K562 (cell line): ENCODE measurements around the gene CLCN2. TPM values are rescaled to one million over a fixed set of nuclear protein-coding genes. Genes with fewer than 3 reads are reported as not detected.

Experiments used
- ATAC-seq: fragments of 200-7000 bp; cut with Tn5 transposase; 3 replicates; pipeline ENCODE4 v1.9.1; 2020; ENCODE audit warnings: moderate library complexity
- BruUV-seq: library from RNA; stranded (reverse); fragments of 400-500 nt; replicated peaks from 2 replicates; lab custom pipeline; 2021; lab: Mats Ljungman, UMichigan
- CTCF ChIA-PET: fragments of 300-600 bp; formaldehyde crosslinking; extraction: SDS; loops from one replicate; lab custom pipeline; 2021; ENCODE audit warnings: low intra/inter-chr PET ratio; lab: Yijun Ruan, JAX
- POLR2A ChIA-PET: fragments of 300-600, 350-650 bp; sonication (Branson Sonifier 250); formaldehyde crosslinking; extraction: SDS; loops from one replicate; lab custom pipeline; 2021; ENCODE audit warnings: antibody characterized with exemption, inconsistent platforms; lab: Yijun Ruan, JAX
- DNase-seq, 4 experiments: peaks; one replicate each; pipeline versions ENCODE4 v3.0.0 to v3.0.0-alpha.2; 2011 to 2018; ENCODE audit warnings: low spot score in 3 of 4, mixed read lengths in 3 of 4; ENCODE audit errors: extremely low read depth in 1 of 4
- FAIRE-seq: peaks from 2 replicates; lab custom pipeline; 2011; peaks lifted over from hg19 to GRCh38; lab: Jason Lieb, UNC
- H2AFZ ChIP-seq: 2 replicates; pipeline ENCODE4 v1.6.0; 2011; ENCODE audit warnings: low read depth, low read length, control low read depth, inconsistent platforms
- H3K27ac ChIP-seq: fragments of 200-600 bp; 3 replicates; pipeline ENCODE4 v1.8.0; 2011; ENCODE audit warnings: low read depth, mild to moderate bottlenecking, control low read depth, inconsistent platforms, low read length, moderate library complexity, mixed read lengths; ENCODE audit errors: extremely low read depth
- H3K27me3 ChIP-seq, 2 experiments: fragments of 300-600 bp in 1 of 2; 2 replicates in 1 of 2; 3 replicates in 1 of 2; pipeline versions ENCODE4 v1.6.0 to v1.8.0; 2011; ENCODE audit warnings: inconsistent platforms in 2 of 2, low read length in 2 of 2, mild to moderate bottlenecking in 1 of 2, mixed read lengths in 1 of 2, moderate library complexity in 1 of 2; ENCODE audit not compliant: control insufficient read depth in 2 of 2, insufficient read depth in 2 of 2
- H3K36me3 ChIP-seq: fragments of 300-600 bp; 3 replicates; pipeline ENCODE4 v1.8.0; 2011; ENCODE audit warnings: mild to moderate bottlenecking, low read length, inconsistent platforms; ENCODE audit not compliant: control insufficient read depth, insufficient read depth
- H3K4me1 ChIP-seq, 2 experiments: fragments of 200-600 bp in 1 of 2; replicated peaks in 1 of 2; 2 replicates in 1 of 2; 3 replicates in 1 of 2; pipeline versions ENCODE4 v1.5.1 to v1.8.0; 2011; ENCODE audit warnings: inconsistent platforms in 2 of 2, low read length in 2 of 2, mild to moderate bottlenecking in 1 of 2, mixed read lengths in 1 of 2, moderate library complexity in 1 of 2; ENCODE audit not compliant: control insufficient read depth in 2 of 2, insufficient read depth in 2 of 2
- H3K4me2 ChIP-seq: 2 replicates; pipeline ENCODE4 v1.6.1; 2011; ENCODE audit warnings: low read length, control low read depth, inconsistent platforms, mixed read lengths; ENCODE audit not compliant: insufficient read depth
- H3K4me3 ChIP-seq: fragments of 200-600 bp; sonication (generic), shearing (Covaris generic); 2 replicates; pipeline ENCODE4 v1.5.1; 2016; ENCODE audit warnings: control low read depth, inconsistent platforms
- H3K79me2 ChIP-seq: fragments of 200-600 bp; 3 replicates; pipeline ENCODE4 v1.8.0; 2011; ENCODE audit warnings: low read length, inconsistent platforms; ENCODE audit not compliant: control insufficient read depth, insufficient read depth
- H3K9ac ChIP-seq, 2 experiments: 2 replicates each; pipeline versions ENCODE4 v1.6.0 to v1.6.1; 2011; ENCODE audit warnings: low read depth in 2 of 2, low read length in 2 of 2, control low read depth in 1 of 2, inconsistent platforms in 1 of 2, mild to moderate bottlenecking in 1 of 2, mixed read lengths in 1 of 2; ENCODE audit not compliant: insufficient read depth in 1 of 2
- H3K9me1 ChIP-seq: one replicate; pipeline ENCODE4 v1.6.0; 2011; ENCODE audit warnings: inconsistent platforms, mild to moderate bottlenecking, low read length, moderate library complexity; ENCODE audit not compliant: control insufficient read depth, insufficient read depth
- H3K9me3 ChIP-seq: replicated peaks from 2 replicates; pipeline ENCODE4 v1.5.1; 2011; ENCODE audit warnings: low read depth, low read length, inconsistent platforms; ENCODE audit not compliant: control insufficient read depth, insufficient read depth
- H4K20me1 ChIP-seq: replicated peaks from 2 replicates; pipeline ENCODE4 v1.6.1; 2011; ENCODE audit warnings: low read length, inconsistent platforms, mixed read lengths; ENCODE audit not compliant: control insufficient read depth, insufficient read depth
- FOXA3 ChIP-seq, 2 experiments: fragments of 450-650 bp in 1 of 2; sonication (generic) in 1 of 2; formaldehyde crosslinking; IDR thresholded peaks in 1 of 2; conservative IDR thresholded peaks in 1 of 2; 2 replicates each; pipeline versions ENCODE4 v1.4.0 to v1.8.0; 2020 to 2022; ENCODE audit warnings: mild to moderate bottlenecking in 2 of 2, missing genetic modification reagents in 1 of 2
- GMEB1 ChIP-seq: fragments of 250-450 bp; sonication (Bioruptor Pico); IDR thresholded peaks from 2 replicates; pipeline ENCODE4 v1.4.0; 2020; ENCODE audit warnings: mild to moderate bottlenecking
- IRF1 ChIP-seq: sonication (generic); formaldehyde crosslinking; IDR thresholded peaks from 2 replicates; pipeline ENCODE4 v1.8.0; 2022; ENCODE audit warnings: missing genetic modification reagents, mild to moderate bottlenecking, borderline replicate concordance
- IRF9 ChIP-seq: fragments of 450-650 bp; IDR thresholded peaks from 2 replicates; pipeline ENCODE4 v1.6.1; 2016; ENCODE audit warnings: missing biosample characterization, missing genetic modification characterization
- KLF13 ChIP-seq: fragments of 450-650 bp; IDR thresholded peaks from 2 replicates; pipeline ENCODE4 v1.6.1; 2016; ENCODE audit warnings: missing genetic modification characterization, low read depth, mild to moderate bottlenecking, missing compliant biosample characterization, moderate library complexity, borderline replicate concordance
- POLR2B ChIP-seq: fragments of 450-650 bp; IDR thresholded peaks from 2 replicates; pipeline ENCODE4 v1.6.1; 2018; ENCODE audit warnings: low read depth; ENCODE audit not compliant: partially characterized antibody
- POLR2G ChIP-seq: fragments of 200-400 bp; formaldehyde crosslinking; IDR thresholded peaks from 2 replicates; pipeline ENCODE4 v1.6.1; 2017; ENCODE audit warnings: low read depth, mild to moderate bottlenecking, antibody characterized with exemption, low read length, moderate library complexity
- POLR2H ChIP-seq: IDR thresholded peaks from 2 replicates; pipeline ENCODE4 v1.6.1; 2016; ENCODE audit warnings: missing genetic modification characterization, low read depth, mild to moderate bottlenecking, control low read depth, missing compliant biosample characterization, moderate library complexity
- SNRNP70 ChIP-seq: fragments of 200-400 bp; formaldehyde crosslinking; optimal IDR thresholded peaks from 2 replicates; pipeline ENCODE3; 2017; ENCODE audit warnings: low read depth, low read length
- TSC22D4 ChIP-seq: fragments of 450-650 bp; IDR thresholded peaks from 2 replicates; pipeline ENCODE4 v1.6.1; 2016; ENCODE audit warnings: missing genetic modification characterization, missing biosample characterization, control low read depth
- in situ Hi-C: fragments of 300-500 bp; cut with MboI; formaldehyde crosslinking; loops from 4 replicates; pipeline ENCODE4 v1.15.0; 2018; ENCODE audit warnings: inconsistent platforms, mixed read lengths
- intact Hi-C: fragments of 100-400 bp; cut with micrococcal nuclease; formaldehyde crosslinking; loops from 2 replicates; pipeline ENCODE4 v1.14.2; 2022
- polyA plus RNA-seq, 8 experiments: library from polyadenylated mRNA; depleted of rRNA in 4 of 8; stranded (reverse) in 5 of 8; unstranded in 3 of 8; fragments of >200 nt; fragmentation: Nextera tagmentation in 2 of 8; fragmentation: Illumina TruSeq in 1 of 8; extraction: Ambion mirVana in 2 of 8; extraction: Trizol in 1 of 8; gene quantifications; 2 replicates each; pipeline versions ENCODE4 v1.2.1 to v1.2.3, GENCODE V29; 2011 to 2014; ENCODE audit warnings: inconsistent platforms in 1 of 8, missing spikeins in 1 of 8
- total RNA-seq, 7 experiments: library from RNA; depleted of rRNA in 6 of 7; stranded (reverse); fragments of >200 nt in 6 of 7; fragmentation: Illumina TruSeq in 2 of 7; extraction: Trizol in 2 of 7; gene quantifications; 2 replicates each; pipeline versions ENCODE4 v1.2.1 to v1.2.3, GENCODE V29; 2011 to 2021; ENCODE audit warnings: low replicate concordance in 1 of 7
- TF ChIP-seq, protein P1 (sequence below): fragments of 450-650 bp; conservative IDR thresholded peaks from 2 replicates; pipeline ENCODE4 v1.6.1; 2016; ENCODE audit warnings: missing genetic modification characterization, low read depth, mild to moderate bottlenecking, control low read depth, missing compliant biosample characterization
- TF ChIP-seq, protein P2 (sequence below): sonication (generic); formaldehyde crosslinking; IDR thresholded peaks from 2 replicates; pipeline ENCODE4 v1.8.0; 2022; ENCODE audit warnings: mild to moderate bottlenecking, missing genetic modification reagents

The CLCN2 gene
- total and polyA plus RNA-seq, 9 of the 15 experiments (the other 6 are each of a cell fraction or from before 2014, with no cell fraction given), result 0.10 to 14.0 (median 6.9) TPM

GRCh38 chr3:184311633-184312032 lies 49.8 kb downstream of the CLCN2 start:
- Histone ChIP-seq H3K4me3 (no peak overlapping the region), H3K27ac (no peak overlapping the region), H3K4me2 (no peak overlapping the region), H3K9me1 (no peaks in the 10 kb centered on the region), H3K9me3 (no peaks in the 10 kb centered on the region), H3K4me1 (peaks cover 5 to 17% of the 10 kb centered on the region in 2 experiments; a peak in 4 of 5 replicates), H3K9ac (no peak overlapping the region), H4K20me1 (peaks cover 16% of the 10 kb centered on the region), H3K36me3 (peaks cover 43% of the 10 kb centered on the region), H3K27me3 (no peaks in the 10 kb centered on the region), H2AFZ (no peak overlapping the region), H3K79me2 (peaks cover 23% of the 10 kb centered on the region)
- DNase-seq (no peak), FAIRE-seq (no peak), ATAC-seq (no peak)
- ChIA-PET CTCF (no interaction called here), POLR2A (interaction anchor here (1.0 to 1.3 kb wide), 4 partner anchors 9 to 24 kb away, joined by 3 to 5 read pairs (median 4); no protein-coding TSS in a partner anchor)
- intact Hi-C loops, result no loop called here
- in situ Hi-C loops, result no loop called here
- BruUV-seq, result no TSS peak
- TF ChIP-seq GMEB1 (CRISPR knock-in tag) (no peak), POLR2B (no peak), IRF9 (tag) (no peak), POLR2H (no peak), IRF1 (no peak), KLF13 (tag) (no peak), POLR2G (no peak), TSC22D4 (tag) (no peak), SNRNP70 (no peak), FOXA3 (CRISPR knock-in tag; conservative IDR thresholded peaks at IDR 0.05 in 1 of 2, IDR thresholded peaks at IDR 0.05 in 1 of 2) (no peak)
- TF ChIP-seq, protein P1, sequence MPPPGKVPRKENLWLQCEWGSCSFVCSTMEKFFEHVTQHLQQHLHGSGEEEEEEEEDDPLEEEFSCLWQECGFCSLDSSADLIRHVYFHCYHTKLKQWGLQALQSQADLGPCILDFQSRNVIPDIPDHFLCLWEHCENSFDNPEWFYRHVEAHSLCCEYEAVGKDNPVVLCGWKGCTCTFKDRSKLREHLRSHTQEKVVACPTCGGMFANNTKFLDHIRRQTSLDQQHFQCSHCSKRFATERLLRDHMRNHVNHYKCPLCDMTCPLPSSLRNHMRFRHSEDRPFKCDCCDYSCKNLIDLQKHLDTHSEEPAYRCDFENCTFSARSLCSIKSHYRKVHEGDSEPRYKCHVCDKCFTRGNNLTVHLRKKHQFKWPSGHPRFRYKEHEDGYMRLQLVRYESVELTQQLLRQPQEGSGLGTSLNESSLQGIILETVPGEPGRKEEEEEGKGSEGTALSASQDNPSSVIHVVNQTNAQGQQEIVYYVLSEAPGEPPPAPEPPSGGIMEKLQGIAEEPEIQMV (tag), result no peak
- TF ChIP-seq, protein P2, sequence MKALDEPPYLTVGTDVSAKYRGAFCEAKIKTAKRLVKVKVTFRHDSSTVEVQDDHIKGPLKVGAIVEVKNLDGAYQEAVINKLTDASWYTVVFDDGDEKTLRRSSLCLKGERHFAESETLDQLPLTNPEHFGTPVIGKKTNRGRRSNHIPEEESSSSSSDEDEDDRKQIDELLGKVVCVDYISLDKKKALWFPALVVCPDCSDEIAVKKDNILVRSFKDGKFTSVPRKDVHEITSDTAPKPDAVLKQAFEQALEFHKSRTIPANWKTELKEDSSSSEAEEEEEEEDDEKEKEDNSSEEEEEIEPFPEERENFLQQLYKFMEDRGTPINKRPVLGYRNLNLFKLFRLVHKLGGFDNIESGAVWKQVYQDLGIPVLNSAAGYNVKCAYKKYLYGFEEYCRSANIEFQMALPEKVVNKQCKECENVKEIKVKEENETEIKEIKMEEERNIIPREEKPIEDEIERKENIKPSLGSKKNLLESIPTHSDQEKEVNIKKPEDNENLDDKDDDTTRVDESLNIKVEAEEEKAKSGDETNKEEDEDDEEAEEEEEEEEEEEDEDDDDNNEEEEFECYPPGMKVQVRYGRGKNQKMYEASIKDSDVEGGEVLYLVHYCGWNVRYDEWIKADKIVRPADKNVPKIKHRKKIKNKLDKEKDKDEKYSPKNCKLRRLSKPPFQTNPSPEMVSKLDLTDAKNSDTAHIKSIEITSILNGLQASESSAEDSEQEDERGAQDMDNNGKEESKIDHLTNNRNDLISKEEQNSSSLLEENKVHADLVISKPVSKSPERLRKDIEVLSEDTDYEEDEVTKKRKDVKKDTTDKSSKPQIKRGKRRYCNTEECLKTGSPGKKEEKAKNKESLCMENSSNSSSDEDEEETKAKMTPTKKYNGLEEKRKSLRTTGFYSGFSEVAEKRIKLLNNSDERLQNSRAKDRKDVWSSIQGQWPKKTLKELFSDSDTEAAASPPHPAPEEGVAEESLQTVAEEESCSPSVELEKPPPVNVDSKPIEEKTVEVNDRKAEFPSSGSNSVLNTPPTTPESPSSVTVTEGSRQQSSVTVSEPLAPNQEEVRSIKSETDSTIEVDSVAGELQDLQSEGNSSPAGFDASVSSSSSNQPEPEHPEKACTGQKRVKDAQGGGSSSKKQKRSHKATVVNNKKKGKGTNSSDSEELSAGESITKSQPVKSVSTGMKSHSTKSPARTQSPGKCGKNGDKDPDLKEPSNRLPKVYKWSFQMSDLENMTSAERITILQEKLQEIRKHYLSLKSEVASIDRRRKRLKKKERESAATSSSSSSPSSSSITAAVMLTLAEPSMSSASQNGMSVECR (CRISPR knock-in tag), result no peak
